Keratinocyte (primary cell): ENCODE measurements around the gene GCNT2. TPM values are rescaled to one million over a fixed set of nuclear protein-coding genes. Genes with fewer than 3 reads are reported as not detected.
"Not testable (repeated sequence)": the region's sequence is repeated elsewhere in the genome, so short reads cannot be mapped to it uniquely, and the experiment has no call there.

Experiments used
- DNase-seq: peaks from one replicate; pipeline ENCODE4 v3.0.0-alpha.2; 2011; ENCODE audit warnings: low read depth, missing footprints, low spot score
- FAIRE-seq: peaks from 2 replicates; lab custom pipeline; 2011; peaks lifted over from hg19 to GRCh38; lab: Jason Lieb, UNC
- H2AFZ ChIP-seq: 2 replicates; pipeline ENCODE4 v1.6.0; 2012; ENCODE audit warnings: low read length, control low read depth, inconsistent platforms; ENCODE audit not compliant: control insufficient read depth
- H3K27ac ChIP-seq: 2 replicates; pipeline ENCODE4 v1.5.1; 2011; ENCODE audit warnings: low read length; ENCODE audit not compliant: control insufficient read depth, insufficient read depth
- H3K27me3 ChIP-seq: 3 replicates; pipeline ENCODE4 v1.6.0; 2011; ENCODE audit warnings: low read length; ENCODE audit not compliant: control insufficient read depth, insufficient read depth; ENCODE audit errors: extremely low read depth
- H3K36me3 ChIP-seq, 2 experiments: 2 replicates in 1 of 2; 3 replicates in 1 of 2; pipeline ENCODE4 v1.5.1; 2011; ENCODE audit warnings: low read length in 2 of 2, mild to moderate bottlenecking in 1 of 2; ENCODE audit not compliant: control insufficient read depth in 2 of 2, insufficient read depth in 2 of 2; ENCODE audit errors: extremely low read depth in 1 of 2
- H3K4me1 ChIP-seq: 3 replicates; pipeline ENCODE4 v1.5.1; 2011; ENCODE audit warnings: low read length; ENCODE audit not compliant: control insufficient read depth, insufficient read depth; ENCODE audit errors: extremely low read depth
- H3K4me2 ChIP-seq: 3 replicates; pipeline ENCODE4 v1.6.0; 2011; ENCODE audit warnings: low read depth, low read length; ENCODE audit not compliant: control insufficient read depth, insufficient read depth; ENCODE audit errors: extremely low read depth
- H3K4me3 ChIP-seq, 3 experiments: fragments of 200-600 bp in 1 of 3; sonication (generic) in 1 of 3; 2 replicates in 2 of 3; 3 replicates in 1 of 3; pipeline ENCODE4 v1.5.1; 2011 to 2016; ENCODE audit warnings: low read length in 3 of 3, mild to moderate bottlenecking in 3 of 3, control low read depth in 2 of 3, inconsistent platforms in 1 of 3, low read depth in 1 of 3, mixed read lengths in 1 of 3, mixed run types in 1 of 3, moderate library complexity in 1 of 3; ENCODE audit not compliant: control insufficient read depth in 2 of 3, insufficient read depth in 2 of 3; ENCODE audit errors: extremely low read depth in 1 of 3
- H3K79me2 ChIP-seq: 2 replicates; pipeline ENCODE4 v1.6.0; 2012; ENCODE audit warnings: low read length; ENCODE audit not compliant: control insufficient read depth, insufficient read depth
- H3K9ac ChIP-seq: 3 replicates; pipeline ENCODE4 v1.6.0; 2011; ENCODE audit warnings: low read length; ENCODE audit not compliant: control insufficient read depth, insufficient read depth; ENCODE audit errors: extremely low read depth
- H3K9me1 ChIP-seq: 3 replicates; pipeline ENCODE4 v1.6.0; 2011; ENCODE audit warnings: low read length; ENCODE audit not compliant: control insufficient read depth, insufficient read depth; ENCODE audit errors: extremely low read depth
- H3K9me3 ChIP-seq: 2 replicates; pipeline ENCODE4 v1.5.1; 2012; ENCODE audit warnings: low read depth, low read length; ENCODE audit not compliant: control insufficient read depth
- H4K20me1 ChIP-seq: 3 replicates; pipeline ENCODE4 v1.6.0; 2011; ENCODE audit warnings: low read length; ENCODE audit not compliant: control insufficient read depth, insufficient read depth; ENCODE audit errors: extremely low read depth
- EZH2 ChIP-seq: IDR thresholded peaks from one replicate; pipeline ENCODE4 v1.6.1; 2012; ENCODE audit warnings: inconsistent platforms, mild to moderate bottlenecking, low read length, moderate library complexity
- dilution Hi-C: fragments of 300-500 bp; cut with MboI; formaldehyde crosslinking; loops from one replicate; pipeline ENCODE4 v1.7.0; 2020; ENCODE audit warnings: low sequenced_read_pairs; ENCODE audit not compliant: extremely low pct_ligation_motif_present
- polyA plus RNA-seq, 5 experiments: library from polyadenylated mRNA; depleted of rRNA in 3 of 5; stranded (reverse) in 3 of 5; stranded (forward) in 1 of 5; unstranded in 1 of 5; fragments of >200 nt; gene quantifications; 1 replicate in 1 of 5; 2 replicates in 3 of 5; 3 replicates in 1 of 5; pipeline versions ENCODE4 v1.2.1 to v1.2.3, GENCODE V29; 2011 to 2012; ENCODE audit warnings: missing spikeins in 2 of 5, low read depth in 1 of 5, low replicate concordance in 1 of 5
- TF ChIP-seq, protein P1 (sequence below), 3 experiments: IDR thresholded peaks in 1 of 3; conservative IDR thresholded peaks in 1 of 3; optimal IDR thresholded peaks in 1 of 3; 2 replicates in 2 of 3; 3 replicates in 1 of 3; pipeline versions ENCODE3 to v1.5.1; 2011; ENCODE audit warnings: low read length in 3 of 3, mild to moderate bottlenecking in 3 of 3, moderate library complexity in 2 of 3, control low read depth in 1 of 3, inconsistent platforms in 1 of 3; ENCODE audit not compliant: insufficient read depth in 2 of 3; ENCODE audit errors: extremely low read depth in 1 of 3

The GCNT2 gene
- polyA plus RNA-seq, 1 donor (not counting 4 experiments of a cell fraction or from before 2014, with no cell fraction given): 7.3 TPM

DNA sequence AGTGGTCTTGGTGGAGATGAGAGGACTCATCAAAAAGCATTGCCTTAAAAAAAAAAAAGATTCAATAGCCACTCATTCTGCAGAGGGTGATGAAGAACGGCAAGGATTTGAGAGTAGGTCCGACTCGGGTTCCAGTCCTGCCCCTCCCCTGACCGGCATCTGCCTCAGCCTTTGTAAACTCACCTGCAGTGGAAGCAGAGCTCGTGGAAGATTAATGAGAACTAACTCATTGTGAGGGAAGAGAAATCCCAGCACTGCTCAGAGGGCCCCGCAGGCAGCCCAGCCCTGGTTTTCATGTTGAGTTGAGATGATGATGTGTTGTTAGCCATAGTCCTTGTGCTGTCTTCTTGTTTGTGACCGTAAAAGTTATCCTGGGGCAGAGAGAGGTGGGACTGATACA lies 59.4 kb downstream of the GCNT2 start:
- Histone ChIP-seq H3K27ac (no peak overlapping the region), H3K9me1 (no peaks in the 10 kb centered on the region), H3K4me1 (peaks cover 12% of the 10 kb centered on the region), H3K4me3 (no peak overlapping the region), H3K9ac (no peak overlapping the region), H3K27me3 (no peaks in the 10 kb centered on the region), H3K9me3 (no peaks in the 10 kb centered on the region), H3K36me3 (peaks cover 0 to 1% of the 10 kb centered on the region in 2 experiments), H4K20me1 (no peaks in the 10 kb centered on the region), H3K79me2 (no peaks in the 10 kb centered on the region), H3K4me2 (no peak overlapping the region), H2AFZ (no peak overlapping the region)
- TF ChIP-seq, protein P1, sequence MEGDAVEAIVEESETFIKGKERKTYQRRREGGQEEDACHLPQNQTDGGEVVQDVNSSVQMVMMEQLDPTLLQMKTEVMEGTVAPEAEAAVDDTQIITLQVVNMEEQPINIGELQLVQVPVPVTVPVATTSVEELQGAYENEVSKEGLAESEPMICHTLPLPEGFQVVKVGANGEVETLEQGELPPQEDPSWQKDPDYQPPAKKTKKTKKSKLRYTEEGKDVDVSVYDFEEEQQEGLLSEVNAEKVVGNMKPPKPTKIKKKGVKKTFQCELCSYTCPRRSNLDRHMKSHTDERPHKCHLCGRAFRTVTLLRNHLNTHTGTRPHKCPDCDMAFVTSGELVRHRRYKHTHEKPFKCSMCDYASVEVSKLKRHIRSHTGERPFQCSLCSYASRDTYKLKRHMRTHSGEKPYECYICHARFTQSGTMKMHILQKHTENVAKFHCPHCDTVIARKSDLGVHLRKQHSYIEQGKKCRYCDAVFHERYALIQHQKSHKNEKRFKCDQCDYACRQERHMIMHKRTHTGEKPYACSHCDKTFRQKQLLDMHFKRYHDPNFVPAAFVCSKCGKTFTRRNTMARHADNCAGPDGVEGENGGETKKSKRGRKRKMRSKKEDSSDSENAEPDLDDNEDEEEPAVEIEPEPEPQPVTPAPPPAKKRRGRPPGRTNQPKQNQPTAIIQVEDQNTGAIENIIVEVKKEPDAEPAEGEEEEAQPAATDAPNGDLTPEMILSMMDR (optimal IDR thresholded peaks at IDR 0.05 in 1 of 3, IDR thresholded peaks at IDR 0.05 in 1 of 3, conservative IDR thresholded peaks at IDR 0.05 in 1 of 3; ENCODE audit: extremely low read depth in 1 of 3, insufficient read depth in 2 of 3, low read length in 3 of 3): no peak
- TF ChIP-seq EZH2: no peak
- FAIRE-seq (no peak), DNase-seq (no peak)
- dilution Hi-C loops: no loop called here

GRCh38 chr6:10581402-10581801 lies 60.3 kb downstream of the GCNT2 start:
- H3K9me3 ChIP-seq, H3K4me2 ChIP-seq, H3K4me3 ChIP-seq, H3K79me2 ChIP-seq, H3K27ac ChIP-seq, H4K20me1 ChIP-seq, H3K36me3 ChIP-seq, FAIRE-seq, H3K27me3 ChIP-seq, dilution Hi-C loops, H2AFZ ChIP-seq, H3K9me1 ChIP-seq, H3K9ac ChIP-seq, DNase-seq: not testable (repeated sequence)
- H3K4me1 ChIP-seq: peaks cover 12% of the 10 kb centered on the region
